Mesendoderm (in vitro differentiated cells): ENCODE measurements around the gene IQCH.

Source experiments
- DNase-seq: peaks from one replicate; pipeline ENCODE4 v3.0.0; 2013
- H2AK5ac ChIP-seq: 2 replicates; pipeline ENCODE4 v1.6.1; 2013; ENCODE audit warnings: low read length, inconsistent platforms
- H2BK120ac ChIP-seq: 2 replicates; pipeline ENCODE4 v1.6.1; 2013; ENCODE audit warnings: low read depth, mild to moderate bottlenecking, low read length, moderate library complexity, mixed read lengths
- H2BK15ac ChIP-seq: replicated peaks from 2 replicates; pipeline ENCODE4 v1.6.1; 2013; ENCODE audit warnings: low read depth, mild to moderate bottlenecking, moderate library complexity
- H2BK5ac ChIP-seq: 2 replicates; pipeline ENCODE4 v1.6.1; 2013; ENCODE audit warnings: low read length, inconsistent platforms
- H3K18ac ChIP-seq: 2 replicates; pipeline ENCODE4 v1.6.1; 2013; ENCODE audit warnings: mild to moderate bottlenecking, low read length, mixed read lengths
- H3K23ac ChIP-seq: one replicate; pipeline ENCODE4 v1.6.1; 2013; ENCODE audit warnings: low read length
- H3K27ac ChIP-seq: 2 replicates; pipeline ENCODE4 v1.5.1; 2013; ENCODE audit warnings: low read depth, mild to moderate bottlenecking, inconsistent platforms, low read length, moderate library complexity
- H3K27me3 ChIP-seq: 2 replicates; pipeline ENCODE4 v1.6.1; 2013; ENCODE audit warnings: low read length, control low read depth, mild to moderate bottlenecking, inconsistent platforms; ENCODE audit not compliant: insufficient read depth, poor library complexity
- H3K36me3 ChIP-seq: 2 replicates; pipeline ENCODE4 v1.6.1; 2013; ENCODE audit warnings: low read length, inconsistent platforms; ENCODE audit not compliant: control insufficient read depth, insufficient read depth
- H3K4ac ChIP-seq: one replicate; pipeline ENCODE4 v1.6.1; 2013; ENCODE audit warnings: low read depth, mild to moderate bottlenecking, low read length, moderate library complexity
- H3K4me1 ChIP-seq: 2 replicates; pipeline ENCODE4 v1.6.1; 2013; ENCODE audit warnings: low read depth, low read length, inconsistent platforms; ENCODE audit not compliant: control insufficient read depth
- H3K4me2 ChIP-seq: 2 replicates; pipeline ENCODE4 v1.6.1; 2013; ENCODE audit warnings: low read length
- H3K4me3 ChIP-seq: 2 replicates; pipeline ENCODE4 v1.5.1; 2013; ENCODE audit warnings: mild to moderate bottlenecking, low read length
- H3K56ac ChIP-seq: one replicate; pipeline ENCODE4 v1.6.1; 2013; ENCODE audit warnings: low read length
- H3K79me1 ChIP-seq: 2 replicates; pipeline ENCODE4 v1.6.1; 2013; ENCODE audit warnings: low read length, inconsistent platforms
- H3K79me2 ChIP-seq: 2 replicates; pipeline ENCODE4 v1.6.1; 2013; ENCODE audit warnings: mild to moderate bottlenecking, low read length; ENCODE audit not compliant: control insufficient read depth, insufficient read depth
- H3K9ac ChIP-seq: 2 replicates; pipeline ENCODE4 v1.6.1; 2013; ENCODE audit warnings: low read length, inconsistent platforms
- H4K5ac ChIP-seq: one replicate; pipeline ENCODE4 v1.6.1; 2013; ENCODE audit warnings: low read length
- H4K8ac ChIP-seq: one replicate; pipeline ENCODE4 v1.6.1; 2013; ENCODE audit warnings: low read depth, mild to moderate bottlenecking, control low read depth, low read length, moderate library complexity
- WGBS: extraction: QIAGEN DNeasy Blood & Tissue Kit; methylation state at CpG from one replicate; pipeline ENCODE4 v1.1.7; 2013; ENCODE audit warnings: low lambda C conversion rate, missing lambda C conversion rate; ENCODE audit not compliant: insufficient coverage; ENCODE audit errors: extremely low coverage; 5-methylcytosine and 5-hydroxymethylcytosine counted together

Gene IQCH

DNA sequence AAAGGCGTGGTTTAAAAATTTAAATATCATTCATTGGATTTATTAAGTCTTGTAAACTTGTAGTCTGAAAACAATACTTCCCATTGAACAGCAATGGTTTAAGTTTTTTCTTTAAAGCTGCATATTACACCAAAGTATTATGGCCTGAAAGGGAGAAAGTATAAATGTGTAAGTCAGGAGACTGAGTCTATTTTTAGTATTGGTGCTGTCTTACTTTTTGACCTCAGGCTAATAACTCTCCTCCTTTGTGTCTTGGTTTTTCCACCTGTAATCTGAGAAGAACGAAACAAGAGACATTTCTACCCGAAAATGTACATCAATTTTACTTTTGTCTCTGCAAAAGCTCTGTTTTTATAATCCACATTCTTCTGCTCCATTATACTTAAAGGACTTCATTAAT, 273.9 kb downstream of the IQCH start:
- Histone ChIP-seq H3K9ac (no peak overlapping the region), H2BK5ac (no peak overlapping the region), H3K27ac (no peak overlapping the region), H4K8ac (no peak overlapping the region), H3K4ac (no peak overlapping the region), H3K18ac (no peak overlapping the region), H3K27me3 (no peaks in the 10 kb centered on the region), H3K23ac (no peak overlapping the region), H2BK120ac (no peak overlapping the region), H3K4me3 (no peak overlapping the region), H3K36me3 (no peaks in the 10 kb centered on the region), H2BK15ac (no peak overlapping the region), H3K56ac (no peak overlapping the region), H3K4me2 (no peak overlapping the region), H4K5ac (no peak overlapping the region), H3K4me1 (no peaks in the 10 kb centered on the region), H3K79me1 (no peaks in the 10 kb centered on the region), H2AK5ac (no peak overlapping the region), H3K79me2 (no peaks in the 10 kb centered on the region)
- whole genome bisulfite sequencing: no CpG with 5 or more reads among the region's 3 CpGs
- DNase-seq: no peak

DNA sequence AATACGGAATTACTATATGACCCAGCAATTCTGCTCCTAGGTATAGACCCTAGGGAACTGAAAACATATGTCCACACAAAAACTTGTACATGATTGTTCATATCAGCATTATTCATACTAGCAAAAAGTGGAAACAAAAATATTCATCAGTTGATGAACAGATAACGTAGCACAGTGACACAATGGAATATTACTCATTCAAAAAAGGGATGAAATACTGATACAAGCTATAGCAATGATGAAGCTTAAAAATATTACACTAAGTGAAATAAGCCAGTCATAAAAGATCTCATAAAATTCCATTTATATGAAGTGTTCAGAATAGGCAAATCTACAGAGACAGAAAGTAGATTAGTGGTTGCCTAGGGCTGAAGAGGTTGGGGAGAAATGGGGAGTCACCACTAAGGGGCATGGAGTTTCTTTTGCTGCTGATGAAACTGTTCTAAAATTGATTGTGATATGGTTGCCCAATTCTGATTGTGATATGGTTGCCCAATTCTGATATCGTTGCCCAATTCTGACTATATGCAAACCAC, 276.9 kb downstream of the IQCH start:
- Histone ChIP-seq H3K79me1 (no peaks in the 10 kb centered on the region), H2BK15ac (no peak overlapping the region), H3K36me3 (no peaks in the 10 kb centered on the region), H3K4me1 (no peaks in the 10 kb centered on the region), H3K79me2 (no peaks in the 10 kb centered on the region), H2BK120ac (no peak overlapping the region), H3K4me3 (no peak overlapping the region), H2AK5ac (no peak overlapping the region), H4K8ac (no peak overlapping the region), H3K4ac (no peak overlapping the region), H3K4me2 (no peak overlapping the region), H3K23ac (no peak overlapping the region), H3K27me3 (no peaks in the 10 kb centered on the region), H3K27ac (no peak overlapping the region), H3K9ac (no peak overlapping the region), H3K56ac (no peak overlapping the region), H4K5ac (no peak overlapping the region), H2BK5ac (no peak overlapping the region), H3K18ac (no peak overlapping the region)
- no CpG with 5 or more reads among the region's 3 CpGs for WGBS
- DNase-seq: no peak

DNA sequence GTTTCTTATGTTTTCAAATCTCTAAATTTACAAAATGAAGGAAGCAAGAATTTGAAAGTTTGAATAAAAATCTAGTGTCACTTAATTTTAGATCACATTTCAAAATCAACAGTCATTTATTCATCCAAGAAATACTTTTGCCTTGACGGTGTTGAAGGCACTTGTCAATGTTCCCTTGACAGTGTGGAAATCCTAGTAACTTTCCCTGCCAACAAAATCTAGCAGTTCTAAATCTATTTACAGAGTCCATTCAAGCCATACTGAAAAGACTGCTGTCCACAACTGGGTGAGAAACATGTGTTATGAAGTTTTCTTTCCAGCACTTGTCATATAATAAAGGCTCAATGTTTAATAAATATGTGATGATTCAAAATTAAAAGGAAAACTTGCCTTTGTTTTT, 279.3 kb downstream of the IQCH start:
- H3K56ac ChIP-seq: no peak overlapping the region
- H4K8ac ChIP-seq: no peak overlapping the region
- H3K27me3 ChIP-seq: no peaks in the 10 kb centered on the region
- WGBS: no CpG with 5 or more reads among the region's 1 CpG
- DNase-seq: no peak
- H3K36me3 ChIP-seq: no peaks in the 10 kb centered on the region
- H2BK120ac ChIP-seq: no peak overlapping the region
- H4K5ac ChIP-seq: no peak overlapping the region
- no peak overlapping the region for H3K4ac ChIP-seq
- no peak overlapping the region for H3K4me3 ChIP-seq
- H3K4me2 ChIP-seq: no peak overlapping the region
- H3K9ac ChIP-seq: no peak overlapping the region
- H2AK5ac ChIP-seq: no peak overlapping the region
- H3K79me1 ChIP-seq: no peaks in the 10 kb centered on the region
- no peaks in the 10 kb centered on the region for H3K4me1 ChIP-seq
- no peak overlapping the region for H2BK15ac ChIP-seq
- H3K23ac ChIP-seq: no peak overlapping the region
- no peak overlapping the region for H3K27ac ChIP-seq
- no peak overlapping the region for H3K18ac ChIP-seq
- H3K79me2 ChIP-seq: no peaks in the 10 kb centered on the region
- no peak overlapping the region for H2BK5ac ChIP-seq

GRCh38 chr15:67534360-67534759, 279.8 kb downstream of the IQCH start:
- WGBS: no CpG with 5 or more reads among the region's 1 CpG
- Histone ChIP-seq H2BK120ac (no peak overlapping the region), H4K8ac (no peak overlapping the region), H3K18ac (no peak overlapping the region), H3K9ac (no peak overlapping the region), H3K4me2 (no peak overlapping the region), H3K56ac (no peak overlapping the region), H3K27me3 (no peaks in the 10 kb centered on the region), H3K27ac (no peak overlapping the region), H2AK5ac (no peak overlapping the region), H4K5ac (no peak overlapping the region), H3K4me3 (no peak overlapping the region), H3K79me2 (no peaks in the 10 kb centered on the region), H3K4ac (no peak overlapping the region), H2BK15ac (no peak overlapping the region), H3K79me1 (no peaks in the 10 kb centered on the region), H3K36me3 (no peaks in the 10 kb centered on the region), H2BK5ac (no peak overlapping the region), H3K4me1 (no peaks in the 10 kb centered on the region), H3K23ac (no peak overlapping the region)
- no peak for DNase-seq

DNA sequence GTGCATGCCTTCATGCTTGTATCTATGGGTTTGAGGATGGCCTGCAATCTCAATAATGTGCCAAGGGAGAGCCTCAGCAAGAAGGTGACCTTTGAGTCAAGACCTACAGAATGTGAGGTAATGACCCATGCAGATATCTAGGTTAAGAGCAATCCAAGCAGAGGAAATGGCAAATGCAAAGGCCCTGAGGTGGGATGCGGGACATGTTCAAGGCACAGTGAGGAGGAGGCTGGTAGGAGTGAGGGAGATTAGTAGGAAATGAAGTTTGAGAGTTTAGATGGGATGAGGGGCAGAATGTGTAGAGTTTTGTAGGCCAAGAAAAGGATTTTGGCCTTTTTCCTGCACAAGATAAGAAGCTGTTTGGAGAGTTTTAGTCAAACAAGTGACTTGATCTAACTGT, 283.2 kb downstream of the IQCH start:
- Histone ChIP-seq H4K8ac (no peak overlapping the region), H2BK15ac (no peak overlapping the region), H3K79me1 (no peaks in the 10 kb centered on the region), H3K4ac (no peak overlapping the region), H3K4me3 (no peak overlapping the region), H4K5ac (no peak overlapping the region), H2BK5ac (no peak overlapping the region), H3K56ac (no peak overlapping the region), H3K27ac (no peak overlapping the region), H3K18ac (no peak overlapping the region), H3K36me3 (no peaks in the 10 kb centered on the region), H2BK120ac (no peak overlapping the region), H3K27me3 (no peaks in the 10 kb centered on the region), H3K23ac (no peak overlapping the region), H3K79me2 (no peaks in the 10 kb centered on the region), H2AK5ac (no peak overlapping the region), H3K4me1 (no peaks in the 10 kb centered on the region), H3K4me2 (no peak overlapping the region), H3K9ac (no peak overlapping the region)
- WGBS: no CpG with 5 or more reads among the region's 1 CpG
- DNase-seq: no peak
